ENCODE results near the gene PF4V1. TPM values are rescaled to one million over a fixed set of nuclear protein-coding genes. Genes with fewer than 3 reads are reported as not detected.

Gene PF4V1
- total RNA-seq, 1 donor from 2014 or later = not detected

GRCh38 chr4:73853718-73854473, 800 bp downstream of the PF4V1 start:
- H3K4me3 ChIP-seq (ENCODE audit: low read depth, low read length) = peak overlapping the region; percentile 8
- no peak for DNase-seq (ENCODE audit: low read depth)
- H3K36me3 ChIP-seq (ENCODE audit: control insufficient read depth, insufficient read depth, low read length) = no peaks in the 10 kb centered on the region
- H3K27me3 ChIP-seq (ENCODE audit: control insufficient read depth, insufficient read depth, low read length) = no peaks in the 10 kb centered on the region
- no peak for TF ChIP-seq CTCF (IDR thresholded peaks at IDR 0.05; ENCODE audit: insufficient read depth, low read length, poor library complexity, severe bottlenecking)

- H3K4me3 ChIP-seq (ENCODE audit: low read depth, low read length) = no peak overlapping the region
- no peaks in the 10 kb centered on the region for H3K27me3 ChIP-seq (ENCODE audit: control insufficient read depth, insufficient read depth, low read length)
- no peak for DNase-seq (ENCODE audit: low read depth)
- no peak for TF ChIP-seq CTCF (IDR thresholded peaks at IDR 0.05; ENCODE audit: insufficient read depth, low read length, poor library complexity, severe bottlenecking)
- H3K36me3 ChIP-seq (ENCODE audit: control insufficient read depth, insufficient read depth, low read length) = no peaks in the 10 kb centered on the region
Measured at GRCh38 chr4:73855406-73855805, 2.3 kb downstream of the PF4V1 start.

GRCh38 chr4:73856518-73856917, 3.4 kb downstream of the PF4V1 start:
- no peak for DNase-seq (ENCODE audit: low read depth)
- H3K4me3 ChIP-seq (ENCODE audit: low read depth, low read length) = no peak overlapping the region

GRCh38 chr4:73859614-73860088, 6.6 kb downstream of the PF4V1 start:
- no peak for DNase-seq (ENCODE audit: low read depth)
- Histone ChIP-seq H3K36me3 (ENCODE audit: control insufficient read depth, insufficient read depth, low read length) (no peaks in the 10 kb centered on the region), H3K27me3 (ENCODE audit: control insufficient read depth, insufficient read depth, low read length) (no peaks in the 10 kb centered on the region), H3K4me3 (ENCODE audit: low read depth, low read length) (no peak overlapping the region)
- no peak for TF ChIP-seq CTCF (IDR thresholded peaks at IDR 0.05; ENCODE audit: insufficient read depth, low read length, poor library complexity, severe bottlenecking)

More at GRCh38 chr4:73856518-73856917, 3.4 kb downstream of the PF4V1 start:
- no peak for TF ChIP-seq CTCF (IDR thresholded peaks at IDR 0.05; ENCODE audit: insufficient read depth, low read length, poor library complexity, severe bottlenecking)
- Histone ChIP-seq H3K36me3 (ENCODE audit: control insufficient read depth, insufficient read depth, low read length) (no peaks in the 10 kb centered on the region), H3K27me3 (ENCODE audit: control insufficient read depth, insufficient read depth, low read length) (no peaks in the 10 kb centered on the region)

GRCh38 chr4:73860181-73860580, 7.1 kb downstream of the PF4V1 start:
- no peak overlapping the region for H3K4me3 ChIP-seq (ENCODE audit: low read depth, low read length)
- no peak for TF ChIP-seq CTCF (IDR thresholded peaks at IDR 0.05; ENCODE audit: insufficient read depth, low read length, poor library complexity, severe bottlenecking)
- no peaks in the 10 kb centered on the region for H3K27me3 ChIP-seq (ENCODE audit: control insufficient read depth, insufficient read depth, low read length)
- no peak for DNase-seq (ENCODE audit: low read depth)
- H3K36me3 ChIP-seq (ENCODE audit: control insufficient read depth, insufficient read depth, low read length) = no peaks in the 10 kb centered on the region

- Histone ChIP-seq H3K4me3 (ENCODE audit: low read depth, low read length) (no peak overlapping the region), H3K27me3 (ENCODE audit: control insufficient read depth, insufficient read depth, low read length) (no peaks in the 10 kb centered on the region), H3K36me3 (ENCODE audit: control insufficient read depth, insufficient read depth, low read length) (no peaks in the 10 kb centered on the region)
- no peak for DNase-seq (ENCODE audit: low read depth)
- no peak for TF ChIP-seq CTCF (IDR thresholded peaks at IDR 0.05; ENCODE audit: insufficient read depth, low read length, poor library complexity, severe bottlenecking)
Measured at GRCh38 chr4:73860917-73861316, 7.8 kb downstream of the PF4V1 start.
